Thoracic aorta (tissue), 2 donors: ENCODE data around the gene LRRC36. TPM values are rescaled to one million over a fixed set of nuclear protein-coding genes. Genes with fewer than 3 reads are reported as not detected.

Experiments used
- ATAC-seq: fragments of 150-250 bp; one replicate; pipeline ENCODE4 v1.8.0; 2017; ENCODE audit warnings: low read depth; ENCODE audit not compliant: insufficient number of reproducible peaks, low FRiP score
- DNase-seq: peaks from one replicate; pipeline ENCODE4 v3.0.0-alpha.2; 2020; ENCODE audit warnings: low spot score
- H3K27ac ChIP-seq, 2 donors: fragments of 200-600 bp; sonication (generic); 1 replicate in 1 of 2; 2 replicates in 1 of 2; pipeline ENCODE4 v1.5.1; 2016; ENCODE audit warnings: mild to moderate bottlenecking in 2 of 2, moderate library complexity in 2 of 2
- H3K27me3 ChIP-seq: fragments of 200-600 bp; sonication (generic); replicated peaks from 2 replicates; pipeline ENCODE4 v1.6.0; 2016; ENCODE audit warnings: mild to moderate bottlenecking; ENCODE audit not compliant: insufficient read depth
- H3K36me3 ChIP-seq: fragments of 200-600 bp; sonication (generic); one replicate; pipeline ENCODE4 v1.5.1; 2016
- H3K4me1 ChIP-seq, 2 donors: fragments of 200-600 bp; sonication (generic); 1 replicate in 1 of 2; 2 replicates in 1 of 2; pipeline versions ENCODE4 v1.5.1 to v1.6.0; 2016; ENCODE audit warnings: low read depth in 2 of 2, mild to moderate bottlenecking in 1 of 2; ENCODE audit not compliant: control insufficient read depth in 1 of 2
- H3K4me3 ChIP-seq: fragments of 200-600 bp; sonication (generic); 2 replicates; pipeline ENCODE4 v1.5.1; 2016; ENCODE audit warnings: mild to moderate bottlenecking
- H3K9me3 ChIP-seq: fragments of 200-600 bp; sonication (generic); 2 replicates; pipeline ENCODE4 v1.5.1; 2016
- total RNA-seq, 2 donors: library from RNA; depleted of rRNA; stranded (reverse); fragments of >200 nt; gene quantifications; one replicate each; pipeline versions ENCODE4 v1.1.0 to v1.2.3, GENCODE V29; 2016
- TF ChIP-seq, protein P1 (sequence below): fragments of 200-600 bp; sonication (generic); IDR thresholded peaks from one replicate; pipeline ENCODE4 v1.5.1; 2019; ENCODE audit warnings: antibody characterized with exemption

The LRRC36 gene
- total RNA-seq, 2 donors from 2014 or later, result not detected

DNA sequence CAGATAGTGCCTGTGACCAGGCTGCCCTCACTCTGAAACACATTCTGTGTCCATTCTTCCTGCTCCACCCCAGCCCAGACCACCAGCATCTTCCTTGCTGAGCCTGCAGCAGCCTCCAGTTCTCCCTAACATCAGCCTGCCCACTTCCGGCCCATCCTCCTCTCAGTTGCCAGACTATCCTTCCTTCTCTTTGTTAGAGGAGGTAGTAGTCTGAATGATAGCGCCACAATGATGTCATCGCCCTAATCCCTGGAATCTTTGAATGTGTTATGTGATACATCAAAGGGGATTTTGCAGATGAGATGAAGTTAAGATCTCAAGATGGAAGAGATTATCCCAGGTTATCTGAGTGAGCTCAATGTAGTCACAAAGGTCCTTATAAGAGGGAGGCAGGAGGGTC is 92.9 kb downstream of the LRRC36 start:
- ATAC-seq (no peak), DNase-seq (no peak)
- Histone ChIP-seq H3K27ac (no peak overlapping the region), H3K4me1 (peaks cover 0 to 16% of the 10 kb centered on the region in 2 donors), H3K36me3 (no peaks in the 10 kb centered on the region), H3K9me3 (no peaks in the 10 kb centered on the region), H3K27me3 (no peaks in the 10 kb centered on the region), H3K4me3 (no peak overlapping the region)
- TF ChIP-seq, protein P1, sequence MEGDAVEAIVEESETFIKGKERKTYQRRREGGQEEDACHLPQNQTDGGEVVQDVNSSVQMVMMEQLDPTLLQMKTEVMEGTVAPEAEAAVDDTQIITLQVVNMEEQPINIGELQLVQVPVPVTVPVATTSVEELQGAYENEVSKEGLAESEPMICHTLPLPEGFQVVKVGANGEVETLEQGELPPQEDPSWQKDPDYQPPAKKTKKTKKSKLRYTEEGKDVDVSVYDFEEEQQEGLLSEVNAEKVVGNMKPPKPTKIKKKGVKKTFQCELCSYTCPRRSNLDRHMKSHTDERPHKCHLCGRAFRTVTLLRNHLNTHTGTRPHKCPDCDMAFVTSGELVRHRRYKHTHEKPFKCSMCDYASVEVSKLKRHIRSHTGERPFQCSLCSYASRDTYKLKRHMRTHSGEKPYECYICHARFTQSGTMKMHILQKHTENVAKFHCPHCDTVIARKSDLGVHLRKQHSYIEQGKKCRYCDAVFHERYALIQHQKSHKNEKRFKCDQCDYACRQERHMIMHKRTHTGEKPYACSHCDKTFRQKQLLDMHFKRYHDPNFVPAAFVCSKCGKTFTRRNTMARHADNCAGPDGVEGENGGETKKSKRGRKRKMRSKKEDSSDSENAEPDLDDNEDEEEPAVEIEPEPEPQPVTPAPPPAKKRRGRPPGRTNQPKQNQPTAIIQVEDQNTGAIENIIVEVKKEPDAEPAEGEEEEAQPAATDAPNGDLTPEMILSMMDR, result no peak

- ATAC-seq, result no peak
- no peak for DNase-seq
- no peaks in the 10 kb centered on the region for H3K27me3 ChIP-seq
- H3K9me3 ChIP-seq, result no peaks in the 10 kb centered on the region
- no peak overlapping the region for H3K4me3 ChIP-seq
- TF ChIP-seq, protein P1, result no peak
- no peaks in the 10 kb centered on the region for H3K36me3 ChIP-seq
- H3K27ac ChIP-seq, result no peak overlapping the region
- peaks cover 0 to 16% of the 10 kb centered on the region in 2 donors for H3K4me1 ChIP-seq
Measured at GRCh38 chr16:67419931-67420330, 93.3 kb downstream of the LRRC36 start.

DNA sequence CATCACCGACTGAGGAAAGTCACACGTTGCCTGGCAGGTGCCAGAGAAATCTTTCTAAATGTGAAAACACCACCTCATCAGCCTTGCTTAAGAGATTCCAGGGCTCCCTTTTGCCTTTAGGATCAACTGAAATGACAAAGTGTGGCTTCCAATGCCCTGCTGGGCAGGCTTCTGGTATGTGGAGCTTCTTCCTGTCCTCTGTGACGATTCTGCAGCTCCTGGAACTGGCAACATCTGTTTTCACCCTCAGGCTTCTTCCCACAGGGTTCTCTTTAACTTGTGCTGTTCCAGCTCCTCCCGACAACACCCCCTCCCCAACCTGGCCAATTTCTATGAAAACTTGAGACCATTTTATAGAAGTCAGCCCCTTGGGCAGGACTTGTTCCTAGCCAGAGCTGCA is 94.4 kb downstream of the LRRC36 start:
- Histone ChIP-seq H3K4me3 (no peak overlapping the region), H3K9me3 (no peaks in the 10 kb centered on the region), H3K4me1 (peaks cover 0 to 7% of the 10 kb centered on the region in 2 donors), H3K27me3 (no peaks in the 10 kb centered on the region), H3K36me3 (no peaks in the 10 kb centered on the region), H3K27ac (no peak overlapping the region)
- ATAC-seq (no peak), DNase-seq (no peak)
- TF ChIP-seq, protein P1, result no peak

- Histone ChIP-seq H3K9me3 (no peaks in the 10 kb centered on the region), H3K4me3 (no peak overlapping the region), H3K4me1 (no peaks in the 10 kb centered on the region), H3K27me3 (no peaks in the 10 kb centered on the region), H3K36me3 (no peaks in the 10 kb centered on the region), H3K27ac (no peak overlapping the region)
- no peak for ATAC-seq
- TF ChIP-seq, protein P1, result no peak
- DNase-seq, result no peak
Measured at GRCh38 chr16:67423015-67423414, 96.4 kb downstream of the LRRC36 start.

GRCh38 chr16:67423611-67424260 is 97.1 kb downstream of the LRRC36 start:
- no peak overlapping the region for H3K27ac ChIP-seq

More at GRCh38 chr16:67423611-67424260, 97.1 kb downstream of the LRRC36 start:
- Histone ChIP-seq H3K27me3 (no peaks in the 10 kb centered on the region), H3K4me1 (no peaks in the 10 kb centered on the region), H3K4me3 (no peak overlapping the region), H3K9me3 (no peaks in the 10 kb centered on the region), H3K36me3 (no peaks in the 10 kb centered on the region)
- TF ChIP-seq, protein P1, result no peak
- no peak for ATAC-seq
- DNase-seq, result no peak
